ENCODE results near the gene CWC27.

GRCh38 chr5:65021527-65022226, 252.9 kb downstream of the CWC27 start:
- no peak for TF ChIP-seq POLR2AphosphoS5 (IDR thresholded peaks at IDR 0.05)
- no peak for TF ChIP-seq POLR2A (IDR thresholded peaks at IDR 0.05)
- no peak for TF ChIP-seq CTCF (IDR thresholded peaks at IDR 0.05)
